Stomach (tissue), 4 donors: ENCODE measurements around the gene CALN1.

Experiments used
- EP300 ChIP-seq: sonication (generic); formaldehyde crosslinking; IDR thresholded peaks from one replicate; pipeline ENCODE4 v1.6.1; 2017; ENCODE audit warnings: antibody characterized with exemption
- POLR2A ChIP-seq, 4 donors: fragments of 450-650 bp; IDR thresholded peaks; one replicate each; pipeline ENCODE4 v1.6.1; 2016; ENCODE audit warnings: antibody characterized with exemption in 4 of 4, control low read depth in 2 of 4, mild to moderate bottlenecking in 1 of 4, moderate library complexity in 1 of 4
- POLR2AphosphoS5 ChIP-seq, 3 donors: sonication (generic); formaldehyde crosslinking; IDR thresholded peaks; one replicate each; pipeline ENCODE4 v1.6.1; 2016; ENCODE audit warnings: antibody characterized with exemption in 3 of 3

GRCh38 chr7:71911051-71911450 is 501.1 kb downstream of the CALN1 start:
- TF ChIP-seq POLR2A (IDR thresholded peaks at IDR 0.05) (no peak), POLR2AphosphoS5 (IDR thresholded peaks at IDR 0.05) (no peak), EP300 (no peak)
